HG03439 (cell line): ENCODE measurements around the gene PDZD8.
"Not testable (repeated sequence)": the region's sequence is repeated elsewhere in the genome, so short reads cannot be mapped to it uniquely, and the experiment has no call there.

Experiments used
- ATAC-seq: cut with Tn5 transposase; IDR thresholded peaks from one replicate; pipeline ENCODE4 v1.9.1; 2021; ENCODE audit warnings: mild to moderate bottlenecking, moderate library complexity; ENCODE audit not compliant: unreplicated experiment

Gene PDZD8

DNA sequence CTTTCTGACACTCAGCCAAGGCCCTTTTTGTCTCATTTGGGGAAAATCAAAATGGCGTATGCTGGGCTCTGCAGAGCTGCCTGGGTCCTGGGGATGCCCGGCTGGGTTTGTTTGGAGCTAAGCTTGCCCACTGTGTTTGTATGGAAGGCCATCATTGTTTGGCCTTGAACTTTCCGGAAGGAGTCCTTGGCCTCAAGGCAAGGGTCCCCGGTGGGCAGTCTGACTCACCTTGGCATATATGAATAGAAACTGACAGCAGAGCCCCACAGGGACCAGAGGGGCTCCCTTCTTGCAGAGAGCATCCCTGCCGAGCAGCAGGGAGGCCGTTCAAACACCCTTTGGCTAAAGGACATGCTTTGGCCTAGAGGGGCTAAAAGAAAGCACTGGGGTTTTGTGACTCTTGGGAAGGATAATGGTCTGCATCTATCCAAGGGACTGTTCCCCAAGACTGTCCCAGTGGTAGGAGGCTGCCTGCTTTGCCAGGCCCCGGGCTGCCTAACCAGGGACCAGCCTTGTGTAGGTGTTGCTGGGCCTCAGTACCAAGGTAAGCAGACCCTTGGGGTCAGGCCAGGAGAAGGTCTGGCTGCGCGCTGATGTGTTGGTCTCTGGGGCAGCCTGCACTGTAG is 119.3 kb downstream of the PDZD8 start:
- ATAC-seq: no peak

DNA sequence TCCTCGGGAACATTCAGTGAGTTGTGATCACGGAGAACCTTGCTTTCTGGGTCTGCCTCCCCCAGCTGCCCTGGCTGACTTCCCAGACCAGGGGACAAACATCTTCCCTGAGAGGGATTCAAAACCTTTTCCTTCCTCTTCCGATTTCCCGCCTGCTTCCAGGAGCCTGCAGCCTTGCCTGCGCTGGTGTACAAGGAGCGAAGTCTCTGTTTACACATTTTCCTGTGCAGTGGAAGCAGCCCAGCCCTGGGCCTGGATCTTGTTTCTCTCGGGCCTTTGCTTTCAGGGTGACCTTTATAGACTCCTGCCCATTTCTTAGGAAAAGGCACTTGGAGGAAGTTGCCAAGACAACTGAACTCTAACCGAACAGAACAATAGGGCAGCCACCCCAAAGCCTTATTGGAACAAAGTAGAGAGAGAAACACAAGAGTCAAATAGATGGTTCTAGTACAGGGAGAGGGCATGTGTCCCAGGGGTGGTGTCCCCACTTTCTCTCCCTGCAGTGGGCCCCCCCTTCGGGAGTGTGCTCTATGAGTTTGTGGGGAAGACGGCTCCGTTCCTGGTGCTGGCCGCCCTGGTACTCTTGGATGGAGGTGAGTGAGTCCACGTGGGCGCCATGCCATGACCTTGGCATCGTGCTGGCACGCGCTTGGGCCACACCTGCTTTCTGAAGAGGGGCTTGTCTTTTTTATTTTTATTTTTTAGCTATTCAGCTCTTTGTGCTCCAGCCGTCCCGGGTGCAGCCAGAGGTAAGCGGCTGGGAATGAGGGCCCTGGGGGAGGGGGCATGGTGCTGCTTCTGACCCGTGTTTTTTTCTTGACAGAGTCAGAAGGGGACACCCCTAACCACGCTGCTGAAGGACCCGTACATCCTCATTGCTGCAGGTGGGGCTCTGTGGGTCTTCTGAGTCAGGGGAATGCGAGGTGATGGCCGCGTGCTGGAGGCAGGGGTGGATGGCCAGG is 120.2 kb downstream of the PDZD8 start:
- no peak for ATAC-seq

DNA sequence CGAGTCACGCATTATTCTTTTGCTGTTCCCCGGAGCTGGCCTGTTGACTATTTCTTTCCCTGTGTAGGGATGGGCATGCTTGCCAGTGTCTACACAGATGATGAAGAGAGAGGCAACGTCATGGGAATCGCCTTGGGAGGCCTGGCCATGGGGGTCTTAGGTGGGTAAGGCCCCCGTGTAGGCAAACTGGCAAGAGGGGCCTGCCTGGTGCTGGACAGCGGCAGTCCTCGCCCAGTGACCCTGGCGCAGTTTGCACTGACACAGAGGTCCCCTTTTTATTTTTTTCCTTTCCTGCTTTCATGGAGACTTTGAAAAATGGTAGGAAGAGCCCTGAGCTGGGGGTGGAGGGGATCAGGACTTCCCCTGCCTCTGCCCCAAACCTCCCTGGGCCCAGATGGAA is 120.9 kb downstream of the PDZD8 start:
- no peak for ATAC-seq

DNA sequence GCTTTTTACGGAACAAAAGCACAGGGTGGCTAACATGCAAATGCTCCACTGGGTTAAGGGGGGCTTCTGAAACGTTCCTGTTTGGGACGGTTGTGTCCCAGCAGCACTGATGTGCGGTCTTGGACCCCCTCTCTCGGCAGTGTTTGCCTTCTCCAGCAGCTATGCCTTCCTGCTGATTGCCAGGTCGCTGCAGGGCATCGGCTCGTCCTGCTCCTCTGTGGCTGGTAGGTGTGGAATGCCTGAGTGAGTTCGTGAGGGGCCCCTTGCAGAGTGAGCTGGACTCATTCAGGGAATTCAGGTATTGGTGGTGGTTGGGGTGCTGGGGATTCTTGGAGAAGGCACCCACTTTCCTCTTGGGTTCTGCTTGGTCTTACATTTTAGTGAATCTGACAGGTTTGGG is 121.3 kb downstream of the PDZD8 start:
- ATAC-seq: no peak

DNA sequence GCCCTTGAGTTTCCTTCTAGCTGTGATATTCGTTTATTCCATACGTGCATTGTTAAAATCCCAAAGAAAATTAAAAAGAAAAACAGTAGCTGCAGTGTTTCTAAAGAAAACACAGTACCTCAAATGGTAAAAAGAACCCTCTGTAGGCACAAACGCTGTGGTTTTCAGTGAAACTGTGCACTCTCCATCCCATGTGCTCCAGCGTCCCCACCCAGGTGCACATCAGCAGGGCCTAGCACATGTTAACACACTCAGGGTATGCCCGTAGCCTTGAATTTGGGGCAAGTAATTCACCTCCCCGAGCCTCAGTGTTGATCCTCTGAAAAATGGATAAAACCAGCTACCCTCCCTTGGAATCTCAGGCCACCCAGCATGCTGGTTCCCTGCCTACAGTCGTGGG is 124.8 kb downstream of the PDZD8 start:
- no peak for ATAC-seq

DNA sequence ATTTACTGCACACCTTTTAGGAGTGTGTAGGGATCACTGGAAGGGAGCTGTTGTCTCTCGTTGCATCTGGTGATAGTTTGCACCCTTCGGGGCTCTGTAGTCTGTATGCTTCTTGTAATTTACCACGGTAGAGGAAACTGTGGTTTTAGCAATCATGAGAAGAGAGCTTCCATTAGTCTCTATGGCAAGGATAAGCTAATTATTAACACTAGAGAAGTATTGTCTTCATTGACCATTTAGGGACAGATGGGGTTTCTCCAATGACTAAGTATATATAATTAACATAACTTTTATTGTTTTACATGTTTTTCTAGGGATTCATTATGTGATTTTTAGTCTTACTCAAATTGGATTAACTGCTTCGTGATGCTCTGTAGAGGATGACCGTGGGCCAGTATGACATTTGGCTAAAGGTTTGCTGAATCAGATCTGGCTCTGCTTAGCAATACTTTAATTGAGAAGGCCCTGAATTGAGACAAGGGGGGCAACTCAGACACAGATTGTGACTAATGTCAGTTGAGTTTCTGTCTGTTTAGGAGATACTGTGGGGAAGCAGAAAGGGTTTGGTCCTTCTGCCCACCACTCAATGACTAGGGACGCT is 125.6 kb downstream of the PDZD8 start:
- ATAC-seq: no peak

DNA sequence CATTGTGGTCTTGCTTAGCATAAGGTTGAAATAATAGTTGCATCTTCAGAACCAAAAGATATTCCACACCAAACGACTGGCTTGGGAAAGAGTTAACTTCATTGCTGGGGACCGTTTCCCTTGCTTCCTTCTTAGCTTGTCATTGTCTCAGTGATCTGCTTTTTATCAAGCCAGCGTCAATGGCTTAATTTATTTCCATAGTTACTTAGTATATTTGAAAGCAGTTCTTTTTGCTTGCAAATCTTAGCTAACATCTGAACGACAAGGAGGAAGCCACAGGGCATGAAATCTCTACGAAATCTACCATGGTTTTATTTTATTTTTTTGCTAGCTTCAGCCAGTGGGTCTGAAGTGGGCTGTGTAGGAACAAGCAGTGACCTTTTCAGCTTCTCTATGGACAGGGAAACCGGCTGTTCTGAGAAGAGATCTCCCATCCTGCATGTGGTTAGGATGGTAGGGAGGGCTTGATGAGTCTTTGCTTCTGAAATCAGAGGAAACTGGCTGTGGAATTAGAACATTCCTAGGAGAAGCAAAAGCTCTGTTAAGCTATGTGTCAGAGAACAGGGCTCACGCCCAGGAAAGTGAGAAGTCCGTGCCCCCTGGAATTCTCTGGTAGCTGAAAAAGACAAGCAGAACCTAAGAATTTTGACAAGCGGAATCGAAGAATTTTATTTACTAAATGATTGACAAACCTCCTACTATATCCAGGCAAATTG is 126.3 kb downstream of the PDZD8 start:
- no peak for ATAC-seq

DNA sequence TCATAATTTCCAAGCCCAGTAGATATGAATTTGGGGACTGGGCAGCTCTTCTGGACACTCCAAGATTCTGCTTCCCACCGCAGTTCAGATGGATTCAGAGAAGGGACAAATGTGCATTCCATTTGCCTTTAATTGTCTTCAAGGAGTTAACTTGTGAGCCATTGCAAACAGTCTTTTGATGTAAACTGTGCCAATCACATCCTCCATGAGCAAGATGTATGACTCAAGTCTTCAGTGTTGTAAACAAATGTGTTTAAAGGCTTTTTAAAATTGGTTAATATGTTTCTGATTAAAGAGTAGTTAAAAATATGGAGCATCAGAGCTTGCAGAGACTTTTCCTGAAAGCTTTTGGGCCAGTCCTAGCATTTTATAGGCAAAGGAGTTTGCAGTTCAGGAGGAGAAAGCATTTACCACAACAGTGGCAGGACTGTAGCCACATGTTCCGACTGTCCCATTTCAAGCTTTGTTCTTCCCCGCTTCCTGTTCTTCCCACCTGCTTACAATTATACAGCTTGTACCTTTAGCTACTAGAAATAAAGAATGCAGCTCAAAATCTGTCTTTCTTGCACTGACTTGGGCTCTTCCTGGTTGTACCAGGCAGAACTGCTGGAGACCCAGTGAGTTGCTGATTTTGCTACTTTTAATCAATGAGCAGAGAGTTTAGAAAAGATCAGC is 128.1 kb downstream of the PDZD8 start:
- no peak for ATAC-seq

DNA sequence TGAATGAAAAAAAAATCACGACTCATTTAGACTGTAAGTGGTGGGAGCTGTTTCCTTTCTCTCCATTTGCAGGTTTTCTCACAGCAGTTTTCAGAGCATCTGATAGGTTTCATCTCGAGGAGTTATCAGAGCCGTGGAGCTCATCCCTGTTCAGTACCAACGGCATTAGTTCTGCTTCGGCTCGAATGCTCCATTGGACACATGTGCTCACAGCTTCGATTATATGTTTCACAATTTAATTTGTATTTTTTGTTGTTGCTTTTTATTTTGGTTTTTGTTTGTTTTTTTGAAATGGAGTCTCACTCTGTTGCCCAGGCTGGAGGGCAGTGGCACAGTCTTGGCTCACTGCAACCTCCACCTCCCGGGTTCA is 132.8 kb downstream of the PDZD8 start:
- ATAC-seq: no peak

DNA sequence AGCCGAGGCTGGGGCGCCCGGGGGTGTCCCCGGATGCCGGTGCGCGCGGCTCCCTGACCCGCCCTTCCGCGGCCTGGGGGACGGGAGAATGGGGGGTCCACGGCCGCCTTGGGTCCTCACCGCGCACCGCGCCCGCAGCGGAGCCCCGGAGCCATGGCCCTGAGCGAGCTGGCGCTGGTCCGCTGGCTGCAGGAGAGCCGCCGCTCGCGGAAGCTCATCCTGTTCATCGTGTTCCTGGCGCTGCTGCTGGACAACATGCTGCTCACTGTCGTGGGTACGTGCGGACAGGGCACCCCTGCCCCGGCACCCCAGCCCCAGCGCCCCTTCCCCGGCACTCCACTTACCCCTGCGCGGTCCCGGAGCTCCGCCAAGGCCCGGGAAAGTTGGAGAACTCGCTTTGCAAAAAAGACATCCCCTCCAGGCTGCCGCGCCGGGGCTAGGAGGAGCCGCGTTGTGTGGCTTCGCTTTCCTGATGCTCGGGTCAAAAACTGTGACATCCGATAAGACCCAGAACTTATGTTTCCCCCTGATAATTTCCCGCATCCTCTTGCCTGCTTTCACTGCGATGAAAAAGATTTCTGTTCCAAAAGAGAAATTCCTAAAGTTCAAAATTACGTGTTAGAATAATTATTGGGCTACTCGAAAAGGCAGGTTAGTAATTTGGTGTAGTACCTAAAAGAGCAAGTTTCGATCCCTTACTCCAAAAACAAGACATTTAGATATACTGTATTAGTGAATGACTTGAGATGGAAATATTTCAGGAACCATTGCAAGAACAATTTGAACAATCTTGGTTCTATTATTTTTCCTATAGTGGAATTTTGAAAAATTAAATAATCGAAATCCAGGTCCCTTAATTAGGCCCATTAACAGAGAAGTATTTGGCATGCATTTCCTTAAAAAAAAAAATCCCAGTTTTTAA is 133.4 kb downstream of the PDZD8 start:
- no peak for ATAC-seq

DNA sequence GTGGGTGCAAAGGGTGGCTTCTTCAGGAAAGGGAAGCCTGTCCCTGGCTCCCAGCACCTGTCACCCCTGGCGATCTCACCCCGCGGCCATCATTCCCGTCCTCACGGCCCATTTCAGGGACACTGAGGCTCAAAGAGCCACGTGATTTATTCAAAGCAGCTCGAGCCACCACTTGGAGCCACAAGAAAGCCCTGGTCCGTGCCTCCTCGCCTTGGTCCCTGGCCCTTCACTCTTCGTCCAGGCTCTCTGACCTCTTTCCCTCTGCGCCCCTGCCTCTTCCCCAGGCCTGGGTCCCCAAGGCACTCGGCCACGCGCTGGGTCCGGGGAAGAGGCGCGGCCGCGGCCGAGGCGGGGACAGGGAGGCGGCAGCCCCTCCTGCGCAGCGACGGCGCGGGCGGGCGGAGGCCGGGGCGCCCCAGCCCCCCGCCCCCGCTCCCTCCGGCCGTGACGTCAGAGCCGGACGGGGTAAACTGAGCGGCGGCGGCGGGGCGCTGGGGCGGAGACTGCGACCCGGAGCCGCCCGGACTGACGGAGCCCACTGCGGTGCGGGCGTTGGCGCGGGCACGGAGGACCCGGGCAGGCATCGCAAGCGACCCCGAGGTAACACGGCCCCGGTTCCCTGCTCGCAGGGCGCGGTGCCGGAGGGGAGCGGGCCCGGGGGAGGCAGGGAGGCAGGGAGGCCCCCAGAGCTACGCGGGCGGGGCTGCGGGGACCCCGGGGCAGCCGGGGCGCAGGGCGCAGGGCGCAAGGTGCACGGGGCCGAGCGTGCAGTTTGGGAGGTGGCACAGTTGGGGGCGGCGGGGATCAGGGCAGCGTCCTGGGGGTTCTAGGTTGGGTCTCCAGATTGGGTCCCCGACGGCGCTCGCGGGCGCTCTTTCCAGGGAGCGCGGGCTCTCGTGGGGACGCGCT is 134.4 kb downstream of the PDZD8 start, which contains the start of gene SLC18A2:
Gene SLC18A2, plus strand, starts transcription at position 494 of the 909 bp plus-strand sequence. CDS start 580 bp downstream, outside the sequence.
- no peak for ATAC-seq

DNA sequence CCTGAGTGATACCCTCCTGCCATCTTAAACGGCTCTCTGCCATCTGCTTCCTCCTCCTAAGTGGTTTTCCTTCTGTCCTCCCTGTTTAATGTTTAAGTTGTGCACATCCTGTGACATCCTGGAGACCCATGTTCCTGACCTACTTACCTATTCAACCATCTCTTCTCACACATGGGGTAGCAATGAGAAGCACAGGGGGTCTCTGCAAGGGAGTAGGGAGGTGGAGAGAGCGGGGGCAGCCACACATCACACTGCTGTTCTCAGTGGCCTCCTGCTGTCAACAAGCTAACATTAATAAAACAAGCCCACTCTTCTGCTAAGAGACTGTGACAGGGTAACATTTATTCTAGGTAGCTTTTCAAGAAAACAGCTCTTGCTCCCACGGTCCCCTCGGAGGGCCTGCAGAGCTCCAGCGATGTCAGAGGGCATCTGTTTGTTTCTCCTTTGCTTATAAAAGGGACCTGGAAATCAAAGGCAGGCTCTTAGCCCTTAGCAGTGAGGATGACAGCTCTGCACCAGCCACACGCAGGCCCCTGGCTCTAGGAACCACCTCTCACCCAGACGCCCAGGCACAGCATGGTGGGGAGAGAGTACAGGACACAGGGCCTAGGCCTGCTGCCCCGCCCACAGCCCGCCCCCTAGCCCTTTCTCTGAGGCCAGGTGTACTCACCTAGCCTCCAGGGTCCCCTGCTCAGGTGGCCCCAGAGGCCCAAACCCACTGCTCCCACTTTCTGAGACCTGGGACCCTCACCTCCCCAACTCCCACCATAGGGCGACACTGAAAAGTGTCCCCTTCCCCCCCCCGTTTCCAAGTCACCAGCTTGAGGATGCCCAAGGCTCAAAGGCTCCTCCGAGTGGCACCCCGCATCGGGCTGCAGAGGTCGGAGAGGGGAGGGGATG is 135.3 kb downstream of the PDZD8 start:
- ATAC-seq: no peak

DNA sequence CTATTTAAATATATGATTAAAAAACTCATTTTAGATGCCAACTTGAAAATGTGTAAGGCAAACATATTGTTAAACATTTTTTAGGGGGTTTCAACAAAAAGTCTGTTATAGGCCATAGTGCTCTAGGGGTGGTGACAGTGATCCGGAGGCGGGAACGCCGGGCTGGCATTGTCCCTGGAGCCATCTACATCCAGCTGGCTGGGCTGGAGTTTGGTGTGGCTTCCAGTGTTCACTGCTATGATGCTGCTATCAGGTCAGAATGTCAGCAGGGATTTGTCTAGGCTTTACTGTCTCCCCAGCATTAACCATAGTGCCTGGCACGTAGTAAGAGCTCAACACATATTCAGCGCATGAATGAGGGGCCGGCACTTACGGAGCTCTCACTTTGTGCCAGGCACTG is 136.2 kb downstream of the PDZD8 start:
- no peak for ATAC-seq

DNA sequence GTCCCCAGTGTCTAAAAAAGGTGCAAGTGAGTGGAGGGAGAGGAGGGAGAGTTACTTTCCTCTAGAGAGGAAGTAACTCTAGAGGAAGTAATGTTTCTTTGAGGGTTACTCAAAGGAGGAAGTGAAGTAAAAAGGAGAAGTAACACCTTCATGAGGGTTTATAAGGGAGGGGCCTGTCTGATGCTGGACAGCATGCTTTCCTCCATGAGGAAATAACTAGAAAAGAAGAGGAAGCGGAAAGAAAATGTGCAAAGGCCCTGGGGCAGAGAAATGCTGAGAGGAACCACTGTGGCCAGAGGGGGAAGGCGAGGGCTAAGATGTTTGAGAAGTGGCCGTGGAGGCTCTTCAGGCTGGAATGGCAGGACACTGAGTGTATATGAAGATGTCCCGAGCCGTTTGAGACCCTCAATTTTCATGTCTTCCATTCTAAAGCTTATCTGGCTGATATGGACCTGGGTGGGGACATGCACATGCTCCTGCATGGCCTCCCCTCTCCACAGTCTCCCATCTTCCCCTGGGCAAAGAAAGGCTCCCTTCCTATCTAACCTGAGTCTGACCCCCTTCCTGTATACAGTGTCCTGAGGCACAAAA is 137.7 kb downstream of the PDZD8 start:
- ATAC-seq: no peak

DNA sequence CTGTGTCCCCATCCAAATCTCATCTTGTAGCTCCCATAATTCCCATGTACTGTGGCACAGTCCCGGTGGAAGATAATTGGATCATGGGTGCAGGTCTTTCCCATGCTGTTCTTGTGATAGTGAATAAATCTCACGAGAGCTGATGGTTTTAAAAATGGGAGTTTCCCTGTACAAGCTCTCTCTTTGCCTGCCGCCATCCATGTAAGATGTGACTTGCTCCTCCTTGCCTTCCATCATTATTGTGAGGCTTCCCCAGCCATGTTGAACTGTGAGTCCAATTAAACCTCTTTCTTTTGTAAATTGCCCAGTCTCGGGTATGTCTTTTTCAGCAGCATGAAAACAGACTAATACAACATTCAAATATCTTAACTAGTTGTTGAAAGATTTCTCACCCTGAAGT is 145.1 kb downstream of the PDZD8 start:
- not testable (repeated sequence) for ATAC-seq

DNA sequence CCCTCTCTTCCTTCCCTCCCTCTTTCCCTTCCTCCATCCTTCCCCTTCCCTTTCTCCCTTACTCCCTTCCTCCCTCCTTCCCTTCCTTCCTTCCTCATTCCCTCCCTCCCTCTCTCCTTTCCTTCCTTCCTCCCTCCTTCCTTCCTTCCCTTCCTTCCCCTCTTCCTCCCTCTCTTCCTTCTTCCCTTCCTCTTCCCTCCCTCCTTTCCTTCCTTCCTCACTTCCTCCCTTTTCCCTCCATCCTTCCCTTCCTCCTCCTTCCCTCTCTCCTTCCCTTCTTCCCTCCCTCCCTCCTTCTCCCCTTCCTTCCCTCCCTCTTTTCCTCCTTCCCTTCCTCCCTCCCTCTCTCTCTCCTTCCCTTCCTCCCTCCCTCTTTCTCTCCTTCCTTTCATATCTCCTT is 147.0 kb downstream of the PDZD8 start:
- ATAC-seq: no peak
